ENCODE data around the gene CFAP77.

- TF ChIP-seq CTCF (IDR thresholded peaks at IDR 0.05) (no peak), EZH2 (IDR thresholded peaks at IDR 0.05) (no peak)
Observed at GRCh38 chr9:132372177-132373095, 37.6 kb upstream of the CFAP77 start.

Data from neural progenitor cell (in vitro differentiated cells).